ENCODE measurements around the gene LAMA4.

The LAMA4 gene

GRCh38 chr6:112270756-112271155, 16.4 kb upstream of the LAMA4 start:
- DNase-seq: no peak

GRCh38 chr6:112269979-112270566, 15.7 kb upstream of the LAMA4 start:
- DNase-seq: no peak

DNA sequence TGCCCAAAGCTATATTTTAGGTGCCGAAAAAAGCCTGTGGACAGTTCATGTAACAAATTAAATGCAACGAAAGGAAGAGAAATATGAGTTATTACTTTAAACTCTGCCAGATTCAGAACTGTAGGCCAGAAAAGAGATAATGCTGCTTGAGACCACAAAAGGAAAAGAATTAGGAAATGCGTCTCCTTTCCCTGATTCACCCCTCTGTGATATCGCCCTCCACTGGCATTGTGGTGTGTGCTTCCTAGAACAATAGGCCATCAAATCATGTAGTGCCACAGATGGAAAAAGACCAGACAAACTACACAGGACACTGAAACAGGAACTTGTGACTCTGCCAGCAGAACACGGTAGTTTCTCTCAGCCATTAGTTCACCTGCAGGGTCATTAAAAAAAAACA, 14.7 kb upstream of the LAMA4 start:
- DNase-seq: no peak

DNA sequence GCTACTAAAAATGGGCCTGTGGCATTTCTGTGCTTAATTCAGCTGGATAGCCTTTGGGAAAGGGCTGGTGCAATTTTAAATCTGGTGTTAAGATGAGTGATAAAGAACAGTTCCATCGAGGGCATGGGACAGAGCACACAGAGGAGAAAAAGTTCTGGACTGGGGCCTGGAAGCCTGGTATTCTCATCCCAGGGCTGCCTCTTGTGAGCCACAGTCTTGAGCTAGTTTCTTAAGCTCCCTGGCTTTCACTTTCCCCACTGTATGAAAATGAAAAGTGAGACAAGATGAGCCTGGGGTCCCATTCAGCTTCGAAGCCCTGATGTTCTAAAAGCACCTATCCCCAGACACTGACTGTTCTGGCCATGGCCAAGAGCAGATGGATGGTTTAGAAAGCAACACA, 14.3 kb upstream of the LAMA4 start:
- DNase-seq: no peak

DNA sequence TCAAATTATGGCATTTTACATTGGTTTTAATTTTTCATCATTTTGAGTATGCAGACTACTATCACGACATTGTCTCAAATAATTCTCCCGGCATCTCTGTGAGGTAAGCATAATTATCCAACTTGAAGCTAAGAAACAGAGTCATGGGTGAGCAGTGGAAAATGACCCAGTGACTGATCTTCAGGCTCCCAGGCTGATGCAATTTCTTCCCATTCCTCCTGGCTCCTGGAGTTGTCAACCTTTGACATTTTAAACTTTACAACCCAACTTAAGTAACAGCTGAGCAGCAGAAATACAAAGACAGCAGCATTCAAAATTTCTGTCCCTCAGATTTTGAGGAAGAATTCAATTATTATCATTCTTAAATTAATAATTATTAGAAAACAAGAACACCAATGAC, 13.7 kb upstream of the LAMA4 start:
- DNase-seq: no peak

- DNase-seq: no peak
These were observed 12.0 kb upstream of the LAMA4 start for GRCh38 chr6:112266331-112266730.

GRCh38 chr6:112259337-112259675, 4.9 kb upstream of the LAMA4 start:
- no peak for DNase-seq

- DNase-seq: no peak
These were observed 4.4 kb upstream of the LAMA4 start for GRCh38 chr6:112258642-112259336.

GRCh38 chr6:112257178-112257855, 3.0 kb upstream of the LAMA4 start:
- DNase-seq: no peak

DNA sequence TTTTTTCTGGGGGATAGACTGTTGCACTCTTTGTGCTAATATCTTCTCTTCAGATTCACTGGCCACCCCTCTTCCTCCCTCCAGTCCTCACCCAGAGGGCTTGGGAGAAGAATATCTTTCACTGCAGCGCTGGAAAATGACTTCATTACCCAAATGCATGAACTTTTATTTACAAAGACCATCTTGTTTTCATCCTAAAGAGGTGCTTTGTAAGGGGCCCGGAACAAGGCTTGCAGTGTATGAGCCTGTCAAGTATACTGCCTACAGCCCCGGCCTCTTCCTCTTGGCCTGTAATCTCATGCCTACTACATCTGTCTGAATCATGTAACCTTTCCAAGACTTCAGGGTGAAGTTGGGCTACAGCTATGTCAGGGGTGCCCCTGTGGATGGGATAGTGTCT, 554 bp upstream of the LAMA4 start:
- no peak for DNase-seq

- DNase-seq: no peak
These were observed 898 bp downstream of the LAMA4 start for GRCh38 chr6:112253498-112253840.

DNA sequence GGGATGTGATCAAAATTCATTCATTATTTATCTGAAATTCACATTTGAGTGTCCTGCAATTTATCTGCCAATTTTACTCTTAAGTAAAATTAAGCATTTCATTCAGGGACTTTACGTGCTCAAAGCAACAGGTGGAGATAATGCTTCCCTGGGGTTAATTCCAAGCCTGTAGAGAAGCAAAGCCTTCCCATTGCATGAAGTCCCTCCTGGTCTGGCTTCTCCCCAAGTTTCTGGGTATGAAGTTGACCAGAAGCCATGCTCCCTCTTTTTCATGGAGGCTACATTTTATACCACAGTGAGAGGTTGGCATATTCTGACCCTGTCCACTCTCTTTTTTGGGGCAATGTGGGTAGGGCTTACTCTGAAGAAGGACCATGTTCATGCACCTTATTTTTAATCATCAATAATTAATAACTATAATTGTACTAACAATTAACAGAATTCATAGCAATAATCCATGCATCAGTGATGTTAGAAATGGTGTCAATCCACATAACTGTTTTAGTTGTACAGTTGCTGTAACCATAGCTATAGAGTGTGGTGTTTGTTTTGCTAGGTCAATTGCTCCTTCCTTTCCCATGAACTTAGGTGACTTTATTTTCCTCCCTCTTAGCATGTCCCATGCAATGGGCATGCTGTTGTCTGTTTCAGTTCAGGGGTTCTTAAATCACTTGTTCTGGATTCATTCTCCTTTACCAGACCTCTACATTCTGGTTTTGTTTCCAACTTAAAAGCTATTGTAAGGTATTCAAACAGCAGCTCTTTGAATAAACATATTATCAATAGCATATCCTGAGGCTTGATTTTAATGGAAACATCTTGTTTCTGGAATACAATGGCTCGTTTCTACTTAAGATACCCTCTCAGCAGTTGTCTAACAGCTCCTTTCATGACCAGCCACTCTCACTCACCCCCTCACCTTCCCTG, 1.5 kb downstream of the LAMA4 start:
- no peak for DNase-seq

- DNase-seq: no peak
These were observed 3.0 kb downstream of the LAMA4 start for GRCh38 chr6:112251171-112251875.

DNA sequence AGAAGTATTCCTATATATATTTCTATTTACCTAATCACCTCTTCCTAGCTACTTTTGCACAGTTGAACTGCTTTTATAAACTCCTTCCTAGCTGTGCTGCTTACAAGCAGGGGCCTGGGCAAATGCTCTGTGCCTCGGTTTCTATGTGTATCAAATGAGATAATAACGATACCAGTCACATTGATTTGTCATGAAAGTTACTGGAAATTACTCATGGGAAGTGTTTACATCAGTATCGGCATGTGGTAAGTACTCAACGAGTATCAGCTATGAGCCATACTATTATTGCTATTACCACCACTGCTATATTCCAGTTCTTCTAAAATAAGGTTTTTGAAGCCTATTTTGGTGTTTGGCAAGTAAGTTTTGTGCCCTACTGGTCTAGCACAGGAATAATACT, 4.9 kb downstream of the LAMA4 start:
- DNase-seq: no peak

GRCh38 chr6:112247275-112247674, 7.1 kb downstream of the LAMA4 start:
- no peak for DNase-seq

DNA sequence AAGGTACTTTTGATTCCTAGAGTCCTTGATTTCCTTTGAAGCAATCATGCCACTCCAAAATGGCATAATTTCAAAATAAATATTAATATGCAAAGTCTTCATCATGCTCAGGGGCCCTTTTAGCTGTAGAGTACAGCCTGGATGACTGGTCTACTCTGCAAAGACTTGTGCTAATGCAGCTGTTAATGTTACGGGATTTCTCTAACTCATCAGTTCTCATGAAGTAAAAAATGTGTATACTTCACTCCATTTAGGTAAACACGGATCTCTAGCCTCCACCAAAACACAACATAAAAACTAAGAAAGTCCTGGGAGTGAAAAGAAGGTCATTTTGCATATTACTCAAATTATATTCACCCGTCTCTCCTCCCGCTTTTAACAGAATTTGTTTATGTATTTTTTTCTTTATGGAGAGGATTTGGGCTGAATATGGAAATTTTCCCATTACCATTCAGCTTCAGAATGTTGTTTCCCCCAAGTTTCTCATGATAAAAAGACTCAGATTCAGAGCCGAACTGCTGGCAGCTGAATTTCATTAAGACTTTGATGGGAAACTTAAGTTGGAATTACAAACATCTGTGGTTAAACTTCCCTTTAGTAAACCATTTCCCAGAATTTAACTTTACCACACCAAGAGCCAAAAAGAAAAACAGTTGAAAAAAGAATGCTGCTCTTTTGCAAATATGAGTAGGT, 8.7 kb downstream of the LAMA4 start:
- no peak for DNase-seq

GRCh38 chr6:112243861-112244827, 10.2 kb downstream of the LAMA4 start:
- no peak for DNase-seq

DNA sequence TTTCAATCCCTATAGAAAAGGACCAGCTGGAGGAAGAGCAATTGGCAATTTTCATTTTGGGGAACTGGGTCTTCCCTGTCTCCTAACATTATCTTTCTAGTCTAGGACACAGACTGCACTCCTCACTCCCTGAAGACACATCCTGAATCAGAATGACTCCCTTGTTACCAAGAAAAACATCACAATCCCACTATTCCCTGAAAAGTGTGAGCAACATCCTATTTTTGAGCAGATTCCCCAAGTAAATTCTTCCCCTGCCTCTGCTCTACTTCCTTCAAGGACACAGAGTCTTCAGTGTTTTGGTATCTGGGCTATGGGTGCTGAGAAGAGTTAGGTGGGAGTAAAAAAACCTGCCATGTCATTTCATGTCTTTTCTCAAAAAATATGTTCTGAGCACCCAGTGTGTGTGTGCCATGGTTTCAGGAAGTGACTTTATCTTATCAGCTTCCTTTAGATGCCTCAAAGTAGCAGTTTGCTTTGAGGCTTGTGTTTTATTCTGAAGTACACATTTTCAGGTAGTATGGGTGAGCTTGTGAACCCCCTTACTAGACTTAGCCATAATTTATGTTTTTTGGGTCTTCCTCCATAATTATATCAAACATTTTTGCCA, 12.4 kb downstream of the LAMA4 start:
- no peak for DNase-seq

GRCh38 chr6:112237595-112237994, 16.8 kb downstream of the LAMA4 start:
- no peak for DNase-seq

DNA sequence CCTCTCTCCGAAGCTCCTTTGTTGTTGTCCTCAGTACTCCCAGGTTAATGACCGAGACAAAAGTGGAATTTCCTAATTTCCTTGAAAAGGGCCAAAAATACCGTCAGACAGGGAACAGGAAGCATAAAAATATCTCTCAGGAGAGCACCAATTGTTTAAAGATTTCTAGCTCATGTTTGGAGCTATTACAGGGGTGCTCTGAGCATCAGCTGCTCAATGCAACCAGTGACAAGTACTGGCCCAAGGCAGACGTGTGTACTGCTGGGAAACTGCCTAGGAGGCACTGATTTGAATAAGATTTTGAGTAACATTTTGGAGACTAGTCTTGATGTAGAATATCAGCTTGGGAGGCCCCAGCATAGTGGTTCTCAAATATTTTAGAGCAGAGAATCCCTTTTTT, 17.3 kb downstream of the LAMA4 start:
- DNase-seq: no peak

GRCh38 chr6:112235956-112236355, 18.4 kb downstream of the LAMA4 start:
- no peak for DNase-seq
